ENCODE measurements around the gene APCDD1. TPM values are rescaled to one million over a fixed set of nuclear protein-coding genes. Genes with fewer than 3 reads are reported as not detected.

Gene APCDD1
- total and polyA plus RNA-seq, 10 donors: 0.93 to 11.8 (median 5.6) TPM

DNA sequence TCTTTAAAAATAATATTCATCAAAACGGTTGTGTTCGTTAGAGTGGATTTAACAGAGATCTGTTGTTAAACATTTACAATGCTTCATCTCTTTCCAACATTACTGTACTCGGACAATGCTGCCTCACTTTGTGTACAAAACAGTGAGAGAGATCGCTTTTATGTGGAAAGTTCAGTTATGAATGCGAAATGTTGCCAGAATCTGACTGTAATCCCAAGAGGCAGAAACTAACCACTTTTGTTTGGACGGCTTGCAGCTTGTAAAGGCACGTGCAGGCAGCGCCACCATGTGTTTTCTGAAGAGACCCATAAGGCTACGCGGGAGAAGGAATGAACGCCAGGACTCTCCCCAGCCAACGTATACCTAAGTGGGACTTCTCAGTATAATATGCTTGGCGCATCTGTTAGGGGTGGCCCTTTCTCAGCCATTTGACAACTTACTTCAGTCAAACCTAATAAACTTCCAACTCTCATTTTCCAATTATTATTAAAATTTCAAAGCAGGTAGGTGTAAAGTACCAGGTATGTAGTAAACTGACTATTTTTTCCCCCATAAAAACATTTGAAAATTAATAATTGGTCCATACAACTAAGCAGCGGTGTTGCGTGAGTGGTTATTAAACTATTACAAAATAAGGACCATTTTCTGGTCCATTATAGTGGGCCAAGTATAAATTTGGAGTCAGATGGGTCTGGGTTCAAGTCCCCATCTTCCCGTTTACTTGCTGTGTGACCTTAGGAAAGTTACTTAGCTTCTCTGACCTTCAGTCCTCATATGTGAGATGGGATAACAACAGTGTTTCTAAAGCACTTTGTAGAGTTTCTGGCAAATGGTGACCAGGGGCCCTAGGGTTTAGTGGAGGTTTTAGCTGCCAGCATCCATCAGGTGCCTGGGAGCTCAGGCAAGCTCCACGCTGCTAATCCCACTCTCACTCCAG is 65.8 kb downstream of the APCDD1 start:
- Histone ChIP-seq H3K9me3 (peaks cover 0 to 5% (median 0%) of the 10 kb centered on the region in 8 donors), H3K27ac (no peak overlapping the region), H3K4me3 (no peak overlapping the region), H3K4me1 (peaks cover 5 to 31% (median 24%) of the 10 kb centered on the region in 6 donors), H3K27me3 (replicated peaks in 1 of 7) (peaks cover 0 to 24% (median 0%) of the 10 kb centered on the region in 7 donors), H3K36me3 (no peaks in the 10 kb centered on the region)
- WGBS, 5 donors: 26 to 31% (median 30%) methylated on average over 17 of the region's 17 CpGs
- peak; percentile 89 for DNase-seq
- intact Hi-C loops (cut with DNase I; ENCODE audit: low total_unique reads): loop anchor here (2.0 to 5.0 kb wide), 2 partner anchors 488 to 549 kb away; no protein-coding TSS in a partner anchor
- peak in 1 of 3 donors; percentile 26 for TF ChIP-seq POLR2AphosphoS5 (IDR thresholded peaks at IDR 0.05)
- no peak for TF ChIP-seq POLR2A (IDR thresholded peaks at IDR 0.05)
- TF ChIP-seq, protein P1, sequence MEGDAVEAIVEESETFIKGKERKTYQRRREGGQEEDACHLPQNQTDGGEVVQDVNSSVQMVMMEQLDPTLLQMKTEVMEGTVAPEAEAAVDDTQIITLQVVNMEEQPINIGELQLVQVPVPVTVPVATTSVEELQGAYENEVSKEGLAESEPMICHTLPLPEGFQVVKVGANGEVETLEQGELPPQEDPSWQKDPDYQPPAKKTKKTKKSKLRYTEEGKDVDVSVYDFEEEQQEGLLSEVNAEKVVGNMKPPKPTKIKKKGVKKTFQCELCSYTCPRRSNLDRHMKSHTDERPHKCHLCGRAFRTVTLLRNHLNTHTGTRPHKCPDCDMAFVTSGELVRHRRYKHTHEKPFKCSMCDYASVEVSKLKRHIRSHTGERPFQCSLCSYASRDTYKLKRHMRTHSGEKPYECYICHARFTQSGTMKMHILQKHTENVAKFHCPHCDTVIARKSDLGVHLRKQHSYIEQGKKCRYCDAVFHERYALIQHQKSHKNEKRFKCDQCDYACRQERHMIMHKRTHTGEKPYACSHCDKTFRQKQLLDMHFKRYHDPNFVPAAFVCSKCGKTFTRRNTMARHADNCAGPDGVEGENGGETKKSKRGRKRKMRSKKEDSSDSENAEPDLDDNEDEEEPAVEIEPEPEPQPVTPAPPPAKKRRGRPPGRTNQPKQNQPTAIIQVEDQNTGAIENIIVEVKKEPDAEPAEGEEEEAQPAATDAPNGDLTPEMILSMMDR (IDR thresholded peaks at IDR 0.05 in 8 of 11, conservative IDR thresholded peaks at IDR 0.05 in 3 of 11): peak; percentile 43 to 81 (median 68)

DNA sequence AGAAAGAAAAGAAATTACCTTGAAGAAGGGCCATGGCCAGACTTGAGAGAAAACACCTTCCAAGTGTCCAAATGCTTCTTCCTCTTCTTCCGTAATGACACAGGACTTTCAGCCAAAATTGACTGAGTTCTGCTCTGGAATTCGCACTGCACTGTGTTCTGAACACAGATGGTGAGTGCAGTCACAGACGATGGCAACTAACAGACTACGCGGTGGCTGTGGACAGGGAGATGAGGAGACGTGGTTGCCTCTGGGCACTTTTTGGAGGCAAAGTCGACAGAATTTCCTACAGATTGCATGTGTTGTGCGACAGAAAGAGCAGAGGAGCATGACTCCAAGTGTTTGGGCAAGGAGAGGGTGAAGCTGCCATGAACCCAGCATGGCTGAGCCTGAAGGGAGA is 67.1 kb downstream of the APCDD1 start:
- 75 to 92% (median 84%) methylated on average over 8 of the region's 8 CpGs for WGBS, 5 donors
- Histone ChIP-seq H3K27me3 (replicated peaks in 1 of 7) (peaks cover 0 to 18% (median 0%) of the 10 kb centered on the region in 7 donors), H3K9me3 (peaks cover 0 to 5% (median 0%) of the 10 kb centered on the region in 8 donors), H3K36me3 (no peaks in the 10 kb centered on the region), H3K4me3 (no peak overlapping the region), H3K4me1 (peaks cover 5 to 38% (median 28%) of the 10 kb centered on the region in 6 donors), H3K27ac (no peak overlapping the region)
- intact Hi-C loops (cut with DNase I; ENCODE audit: low total_unique reads): loop anchor here (2.0 to 5.0 kb wide), 2 partner anchors 489 to 551 kb away; no protein-coding TSS in a partner anchor
- TF ChIP-seq POLR2A (IDR thresholded peaks at IDR 0.05) (no peak), POLR2AphosphoS5 (IDR thresholded peaks at IDR 0.05) (no peak)
- TF ChIP-seq, protein P1 (IDR thresholded peaks at IDR 0.05 in 8 of 11, conservative IDR thresholded peaks at IDR 0.05 in 3 of 11): no peak
- DNase-seq: no peak

DNA sequence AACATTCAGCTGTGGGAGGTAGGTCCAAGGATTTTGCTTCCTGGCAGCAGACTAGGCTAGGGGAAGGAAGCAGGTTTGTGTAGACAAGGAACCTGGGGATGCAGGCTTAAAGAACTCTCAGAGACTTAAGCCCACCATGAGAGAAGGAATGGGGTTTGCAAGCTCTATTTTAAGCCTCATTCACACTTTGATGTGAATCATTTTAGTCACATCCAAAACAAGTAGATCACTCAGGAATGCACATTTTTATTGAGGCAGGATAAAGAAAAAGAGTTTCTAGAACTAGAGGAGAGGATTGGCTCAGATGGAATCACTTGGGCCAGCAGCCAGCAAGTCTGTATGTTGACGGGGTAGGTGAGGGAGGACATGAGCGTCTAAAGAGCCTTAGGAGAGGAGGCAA is 68.1 kb downstream of the APCDD1 start:
- 85 to 95% (median 90%) methylated on average over 2 of the region's 2 CpGs for WGBS, 5 donors

More for the DNA sequence above, 68.1 kb downstream of the APCDD1 start:
- intact Hi-C loops (cut with DNase I; ENCODE audit: low total_unique reads): loop anchor here (5.0 kb wide), 1 partner anchor 490 kb away; no protein-coding TSS in a partner anchor
- Histone ChIP-seq H3K27me3 (replicated peaks in 1 of 7) (peaks cover 0 to 14% (median 0%) of the 10 kb centered on the region in 7 donors), H3K36me3 (no peaks in the 10 kb centered on the region), H3K4me1 (peaks cover 10 to 48% (median 38%) of the 10 kb centered on the region in 6 donors), H3K4me3 (no peak overlapping the region), H3K27ac (no peak overlapping the region), H3K9me3 (no peaks in the 10 kb centered on the region)
- DNase-seq: no peak
- TF ChIP-seq POLR2A (IDR thresholded peaks at IDR 0.05) (no peak), POLR2AphosphoS5 (IDR thresholded peaks at IDR 0.05) (no peak)
- TF ChIP-seq, protein P1 (IDR thresholded peaks at IDR 0.05 in 8 of 11, conservative IDR thresholded peaks at IDR 0.05 in 3 of 11): no peak

Data from spleen (tissue), 11 donors.